Right lobe of liver (tissue), 4 donors: ENCODE measurements around the gene PLA2G5.

Experiments
- POLR2A ChIP-seq: fragments of 450-650 bp; IDR thresholded peaks from one replicate; pipeline ENCODE4 v1.6.1; 2017; ENCODE audit warnings: antibody characterized with exemption, mild to moderate bottlenecking
- TF ChIP-seq, protein P1 (sequence below), 4 donors: fragments of 200-600 bp in 3 of 4; fragments of 450-650 bp in 1 of 4; IDR thresholded peaks; one replicate each; pipeline versions ENCODE4 v1.5.1 to v1.8.0; 2016 to 2022; ENCODE audit warnings: antibody characterized with exemption in 4 of 4, mild to moderate bottlenecking in 2 of 4
- donor health status: DM: no; HTN: no; CAD: no.
- donor health status: DM: no; HTN: no; CAD: no.
- donor health status: DM: no; HTN: yes; CAD: no.

DNA sequence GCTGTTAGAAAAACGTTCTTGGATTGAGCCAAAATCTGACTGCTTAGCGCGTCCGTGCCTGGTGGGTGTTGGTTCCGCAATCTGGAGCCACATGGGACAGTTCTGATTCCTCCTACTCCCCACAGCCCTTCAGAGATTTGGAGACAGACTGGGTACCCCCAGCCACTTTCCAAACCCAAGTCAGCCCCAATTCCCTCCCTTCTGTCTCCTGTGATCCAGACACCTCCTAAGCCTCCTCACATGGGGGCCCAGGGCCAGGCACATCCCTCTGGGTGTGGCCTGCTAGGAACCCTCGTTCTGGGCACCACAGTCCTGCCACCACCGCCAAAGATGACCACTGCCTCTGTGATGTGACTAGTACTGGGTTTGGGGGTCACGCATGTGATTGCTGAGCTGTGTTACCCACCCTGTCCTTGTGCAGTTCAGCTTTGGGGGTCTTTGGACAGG lies 4.8 kb downstream of the PLA2G5 start:
- TF ChIP-seq, protein P1, sequence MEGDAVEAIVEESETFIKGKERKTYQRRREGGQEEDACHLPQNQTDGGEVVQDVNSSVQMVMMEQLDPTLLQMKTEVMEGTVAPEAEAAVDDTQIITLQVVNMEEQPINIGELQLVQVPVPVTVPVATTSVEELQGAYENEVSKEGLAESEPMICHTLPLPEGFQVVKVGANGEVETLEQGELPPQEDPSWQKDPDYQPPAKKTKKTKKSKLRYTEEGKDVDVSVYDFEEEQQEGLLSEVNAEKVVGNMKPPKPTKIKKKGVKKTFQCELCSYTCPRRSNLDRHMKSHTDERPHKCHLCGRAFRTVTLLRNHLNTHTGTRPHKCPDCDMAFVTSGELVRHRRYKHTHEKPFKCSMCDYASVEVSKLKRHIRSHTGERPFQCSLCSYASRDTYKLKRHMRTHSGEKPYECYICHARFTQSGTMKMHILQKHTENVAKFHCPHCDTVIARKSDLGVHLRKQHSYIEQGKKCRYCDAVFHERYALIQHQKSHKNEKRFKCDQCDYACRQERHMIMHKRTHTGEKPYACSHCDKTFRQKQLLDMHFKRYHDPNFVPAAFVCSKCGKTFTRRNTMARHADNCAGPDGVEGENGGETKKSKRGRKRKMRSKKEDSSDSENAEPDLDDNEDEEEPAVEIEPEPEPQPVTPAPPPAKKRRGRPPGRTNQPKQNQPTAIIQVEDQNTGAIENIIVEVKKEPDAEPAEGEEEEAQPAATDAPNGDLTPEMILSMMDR (IDR thresholded peaks at IDR 0.05) = no peak
- no peak for TF ChIP-seq POLR2A
